Astrocyte (in vitro differentiated cells and primary cell): ENCODE results near the gene CAMK2G.

Experiments
- EZH2 ChIP-seq: IDR thresholded peaks from 2 replicates; pipeline ENCODE4 v1.6.1; 2012; ENCODE audit warnings: mild to moderate bottlenecking, low read length, inconsistent platforms; ENCODE audit not compliant: insufficient read depth
- TF ChIP-seq, protein P1 (sequence below): IDR thresholded peaks from 2 replicates; pipeline ENCODE4 v1.5.1; 2011; ENCODE audit warnings: low read depth, mild to moderate bottlenecking, inconsistent platforms, low read length, moderate library complexity; ENCODE audit not compliant: insufficient read depth

DNA sequence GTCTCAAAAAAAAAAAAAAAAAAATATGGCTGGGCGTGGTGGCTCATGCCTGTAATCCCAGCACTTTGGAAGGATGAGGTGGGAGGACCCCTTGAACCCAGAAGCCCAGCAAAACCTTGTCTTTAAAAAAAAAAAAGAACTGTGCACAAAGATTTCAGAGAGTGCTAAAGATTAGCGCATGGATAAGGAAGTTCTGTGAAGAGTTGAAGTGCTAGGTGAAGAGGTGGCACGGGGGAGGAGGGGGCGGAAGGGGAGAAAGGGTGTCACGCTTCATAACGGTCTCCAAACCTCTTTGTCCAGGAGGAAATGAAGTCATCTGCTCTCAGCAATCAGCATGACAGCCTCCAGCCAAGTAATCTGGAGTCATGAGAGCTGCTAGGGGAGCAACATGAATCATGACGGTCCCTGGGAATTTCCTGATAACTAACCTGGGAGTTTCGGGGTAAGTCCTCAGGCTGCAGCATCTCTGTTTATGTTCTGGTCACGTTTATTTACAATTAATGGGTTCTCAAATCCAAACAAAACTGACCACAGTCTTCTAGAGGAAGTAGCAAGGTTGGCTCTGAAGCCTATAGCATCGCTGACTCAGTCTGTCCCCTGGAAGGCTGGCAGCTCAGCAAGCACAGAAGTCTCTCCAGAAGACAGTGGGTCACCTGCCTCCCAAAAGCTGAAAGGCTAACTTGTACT lies 34.6 kb upstream of the CAMK2G start:
- TF ChIP-seq, protein P1, sequence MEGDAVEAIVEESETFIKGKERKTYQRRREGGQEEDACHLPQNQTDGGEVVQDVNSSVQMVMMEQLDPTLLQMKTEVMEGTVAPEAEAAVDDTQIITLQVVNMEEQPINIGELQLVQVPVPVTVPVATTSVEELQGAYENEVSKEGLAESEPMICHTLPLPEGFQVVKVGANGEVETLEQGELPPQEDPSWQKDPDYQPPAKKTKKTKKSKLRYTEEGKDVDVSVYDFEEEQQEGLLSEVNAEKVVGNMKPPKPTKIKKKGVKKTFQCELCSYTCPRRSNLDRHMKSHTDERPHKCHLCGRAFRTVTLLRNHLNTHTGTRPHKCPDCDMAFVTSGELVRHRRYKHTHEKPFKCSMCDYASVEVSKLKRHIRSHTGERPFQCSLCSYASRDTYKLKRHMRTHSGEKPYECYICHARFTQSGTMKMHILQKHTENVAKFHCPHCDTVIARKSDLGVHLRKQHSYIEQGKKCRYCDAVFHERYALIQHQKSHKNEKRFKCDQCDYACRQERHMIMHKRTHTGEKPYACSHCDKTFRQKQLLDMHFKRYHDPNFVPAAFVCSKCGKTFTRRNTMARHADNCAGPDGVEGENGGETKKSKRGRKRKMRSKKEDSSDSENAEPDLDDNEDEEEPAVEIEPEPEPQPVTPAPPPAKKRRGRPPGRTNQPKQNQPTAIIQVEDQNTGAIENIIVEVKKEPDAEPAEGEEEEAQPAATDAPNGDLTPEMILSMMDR = no peak
- TF ChIP-seq EZH2 = no peak
